Fibroblast of skin of left quadriceps (primary cell): ENCODE results near the gene WSB2.

Experiments
- DNase-seq, 2 experiments: peaks; one replicate each; pipeline ENCODE4 v3.0.0-alpha.2; 2013; ENCODE audit warnings: low read depth in 2 of 2

WSB2 gene

GRCh38 chr12:118061873-118062843, 1.2 kb upstream of the WSB2 start:
- DNase-seq, result no peak

GRCh38 chr12:118060301-118061010, 523 bp downstream of the WSB2 start:
- no peak for DNase-seq

GRCh38 chr12:118059341-118060191, 1.4 kb downstream of the WSB2 start:
- no peak for DNase-seq

- no peak for DNase-seq
Observed at GRCh38 chr12:118058881-118059280, 2.1 kb downstream of the WSB2 start.

GRCh38 chr12:118058227-118058626, 2.8 kb downstream of the WSB2 start:
- DNase-seq, result no peak

- DNase-seq, result no peak
Observed at GRCh38 chr12:118055865-118056773, 4.9 kb downstream of the WSB2 start.

- no peak for DNase-seq
Observed at GRCh38 chr12:118055144-118055557, 5.8 kb downstream of the WSB2 start.

- no peak for DNase-seq
Observed at GRCh38 chr12:118053071-118053985, 7.7 kb downstream of the WSB2 start.

GRCh38 chr12:118052324-118053070, 8.5 kb downstream of the WSB2 start:
- DNase-seq, result peak; percentile 52 to 54

- no peak for DNase-seq
Observed at GRCh38 chr12:118050972-118051910, 9.7 kb downstream of the WSB2 start.

- DNase-seq, result no peak
Observed at GRCh38 chr12:118046430-118046829, 14.5 kb downstream of the WSB2 start.

- no peak for DNase-seq
Observed at GRCh38 chr12:118044577-118044976, 16.4 kb downstream of the WSB2 start.

- no peak for DNase-seq
Observed at GRCh38 chr12:118044075-118044474, 16.9 kb downstream of the WSB2 start.

GRCh38 chr12:118042091-118042490, 18.9 kb downstream of the WSB2 start:
- no peak for DNase-seq

- DNase-seq, result no peak
Observed at GRCh38 chr12:118038137-118038536, 22.8 kb downstream of the WSB2 start.

GRCh38 chr12:118036672-118037411, 24.1 kb downstream of the WSB2 start:
- no peak for DNase-seq
